Fibroblast of skin of scalp (primary cell): ENCODE measurements around the gene SETD2.
"Not testable (repeated sequence)": the region's sequence is repeated elsewhere in the genome, so short reads cannot be mapped to it uniquely, and the experiment has no call there.

Source experiments
- DNase-seq: peaks from one replicate; pipeline ENCODE4 v3.0.0-alpha.2; 2013

Gene SETD2

DNA sequence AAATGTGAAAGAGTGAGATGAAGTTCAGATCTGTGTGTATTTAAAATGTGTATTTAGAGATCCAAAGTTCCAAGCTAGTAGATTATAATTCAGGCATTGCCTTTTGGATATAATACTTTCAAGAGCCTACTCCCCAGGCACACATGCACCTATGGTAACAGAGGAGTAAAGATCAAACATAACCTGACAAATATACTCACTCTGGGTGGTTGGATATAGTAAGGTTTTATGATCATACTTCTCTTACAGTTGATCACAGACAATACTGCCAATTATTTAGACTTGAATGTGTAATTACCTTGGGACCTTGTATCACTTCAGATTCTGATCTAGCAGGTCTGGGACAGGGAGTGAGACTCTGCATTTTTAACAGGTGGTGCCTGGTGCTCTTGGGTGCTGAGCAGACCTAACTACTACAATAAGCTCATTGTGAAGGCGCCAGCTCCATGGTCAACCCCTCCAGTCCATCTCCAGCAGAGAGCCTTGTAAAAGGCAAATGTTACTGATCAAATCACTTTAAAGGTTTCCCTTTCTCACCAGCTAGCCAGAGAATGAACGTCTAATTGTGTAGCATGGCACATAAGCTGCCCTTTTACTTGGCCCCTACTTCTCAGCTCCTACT is 128.9 kb downstream of the SETD2 start:
- no peak for DNase-seq

- DNase-seq = not testable (repeated sequence)
Measured at GRCh38 chr3:47031041-47031440, 132.9 kb downstream of the SETD2 start.

GRCh38 chr3:47028667-47029066 is 135.2 kb downstream of the SETD2 start:
- DNase-seq = no peak

- no peak for DNase-seq
Measured at GRCh38 chr3:47028146-47028545, 135.8 kb downstream of the SETD2 start.

DNA sequence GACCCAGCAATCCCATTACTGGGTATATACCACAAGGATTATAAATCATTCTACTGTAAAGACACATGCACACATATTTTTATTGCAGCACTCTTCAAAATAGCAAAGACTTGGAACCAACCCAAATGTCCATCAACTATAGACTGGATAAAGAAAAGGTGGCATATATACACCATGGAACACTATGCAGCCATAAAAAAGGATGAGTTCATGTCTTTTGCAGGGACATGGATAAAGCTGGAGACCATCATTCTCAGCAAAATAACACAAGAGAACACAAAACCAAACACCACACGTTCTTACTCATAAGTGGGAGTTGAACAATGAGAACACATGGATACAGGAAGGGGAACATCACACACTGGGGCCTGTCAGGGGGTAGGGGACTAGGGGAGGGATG is 137.5 kb downstream of the SETD2 start:
- DNase-seq = not testable (repeated sequence)

GRCh38 chr3:47024932-47025331 is 139.0 kb downstream of the SETD2 start:
- peak; percentile 29 for DNase-seq

DNA sequence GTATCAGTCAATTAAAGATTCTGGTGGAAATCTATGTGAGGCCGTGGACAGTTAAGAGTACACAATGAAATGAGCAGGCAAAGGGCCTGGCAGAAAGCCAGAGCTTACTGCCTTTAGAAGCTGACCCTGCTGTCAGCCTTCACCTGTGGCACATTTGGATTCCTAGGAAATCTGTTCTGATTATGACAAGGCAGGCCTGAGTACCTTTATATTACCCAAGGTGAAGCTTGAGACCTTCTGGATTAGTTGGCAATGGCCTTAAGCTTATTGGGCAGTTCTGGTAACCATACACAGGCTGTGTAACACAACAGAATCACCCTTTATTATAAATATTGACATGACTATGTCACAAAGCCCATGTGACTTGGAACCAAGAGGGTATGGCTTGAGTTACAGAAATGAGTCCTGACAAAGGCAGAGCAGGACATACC is 141.3 kb downstream of the SETD2 start:
- DNase-seq = no peak

- DNase-seq = no peak
Measured at GRCh38 chr3:47020311-47020710, 143.6 kb downstream of the SETD2 start.

- no peak for DNase-seq
Measured at GRCh38 chr3:47019201-47019600, 144.7 kb downstream of the SETD2 start.

GRCh38 chr3:47018269-47018611 is 145.7 kb downstream of the SETD2 start:
- no peak for DNase-seq

GRCh38 chr3:47017504-47018268 is 146.2 kb downstream of the SETD2 start:
- DNase-seq = peak; percentile 85

GRCh38 chr3:47016934-47017435 is 146.9 kb downstream of the SETD2 start:
- peak; percentile 82 for DNase-seq

DNA sequence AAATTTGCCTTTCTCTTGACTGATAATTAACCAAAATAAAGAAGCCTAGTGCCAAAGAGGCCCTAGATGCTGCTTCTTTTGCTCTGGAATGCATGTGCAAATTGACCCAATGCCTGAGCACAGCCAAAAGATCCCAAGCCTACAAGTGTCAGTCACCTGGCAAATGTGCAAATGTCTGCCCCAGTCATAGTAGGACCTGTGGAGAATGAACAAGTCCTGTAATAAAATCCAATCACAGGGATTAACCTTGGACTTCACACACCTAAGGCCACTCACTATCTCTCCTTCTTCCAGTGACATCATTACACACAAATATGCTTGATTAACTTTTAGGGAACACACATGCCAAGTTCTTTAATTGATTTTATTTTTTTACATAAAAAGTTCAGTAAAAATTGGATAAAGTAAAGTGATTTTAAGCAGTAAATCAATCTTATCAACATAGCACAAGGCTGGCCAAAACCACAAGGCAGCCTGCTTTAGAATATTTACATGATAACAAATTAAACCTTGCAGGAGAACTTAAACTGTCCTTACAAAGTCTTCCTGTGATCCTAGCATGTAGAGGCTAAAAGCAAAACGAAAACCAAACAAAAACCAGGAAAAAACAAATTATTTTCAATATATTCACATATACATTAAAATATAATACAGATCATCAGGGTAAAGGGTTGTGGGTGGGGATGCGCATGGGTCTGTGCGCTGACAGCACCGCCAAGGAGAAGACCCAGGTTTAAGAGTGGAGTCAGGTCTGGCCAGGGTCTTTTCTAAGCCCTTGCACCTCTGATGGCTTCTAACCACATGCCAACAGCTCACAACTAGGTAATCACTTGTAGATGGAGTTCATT is 147.6 kb downstream of the SETD2 start:
- DNase-seq = no peak

DNA sequence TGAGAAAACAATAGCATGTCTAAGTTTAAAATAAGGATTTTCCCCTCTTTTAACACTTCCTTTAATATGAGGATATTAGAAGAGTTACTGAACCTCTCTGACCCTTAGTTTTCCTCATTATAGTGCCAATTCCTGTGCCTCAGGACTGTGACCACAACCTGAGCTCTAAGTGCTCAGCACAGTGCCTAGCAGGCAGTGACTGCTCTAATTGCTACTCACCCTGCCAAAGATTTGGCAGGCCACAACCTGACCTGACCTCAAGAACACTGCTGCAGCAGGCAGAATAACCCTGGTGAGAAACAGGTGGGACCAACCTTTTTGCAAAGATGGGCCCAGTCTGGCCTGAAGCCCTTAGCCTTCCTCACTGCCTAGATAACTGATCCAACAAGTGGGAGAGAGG is 148.8 kb downstream of the SETD2 start:
- DNase-seq = no peak

DNA sequence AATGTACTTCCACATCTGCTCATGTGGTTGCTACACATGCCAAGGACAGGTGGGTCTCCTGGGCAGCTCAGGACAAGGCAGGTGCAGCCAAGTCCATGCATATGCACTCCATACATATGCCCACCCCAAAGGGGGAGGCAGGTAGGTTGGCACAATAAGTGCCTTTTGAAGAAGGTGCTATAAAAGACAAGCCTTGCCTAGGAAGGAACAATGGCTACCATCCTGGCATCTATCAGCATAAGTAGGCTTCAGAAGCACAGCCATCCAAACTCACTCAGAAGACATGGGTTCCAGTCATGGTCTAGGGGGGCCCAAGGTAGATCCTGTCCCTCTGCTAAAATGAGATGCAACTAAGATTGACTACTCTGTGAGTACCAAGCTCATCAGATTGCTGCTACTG is 149.9 kb downstream of the SETD2 start:
- no peak for DNase-seq

GRCh38 chr3:47013231-47013630 is 150.7 kb downstream of the SETD2 start:
- no peak for DNase-seq

DNA sequence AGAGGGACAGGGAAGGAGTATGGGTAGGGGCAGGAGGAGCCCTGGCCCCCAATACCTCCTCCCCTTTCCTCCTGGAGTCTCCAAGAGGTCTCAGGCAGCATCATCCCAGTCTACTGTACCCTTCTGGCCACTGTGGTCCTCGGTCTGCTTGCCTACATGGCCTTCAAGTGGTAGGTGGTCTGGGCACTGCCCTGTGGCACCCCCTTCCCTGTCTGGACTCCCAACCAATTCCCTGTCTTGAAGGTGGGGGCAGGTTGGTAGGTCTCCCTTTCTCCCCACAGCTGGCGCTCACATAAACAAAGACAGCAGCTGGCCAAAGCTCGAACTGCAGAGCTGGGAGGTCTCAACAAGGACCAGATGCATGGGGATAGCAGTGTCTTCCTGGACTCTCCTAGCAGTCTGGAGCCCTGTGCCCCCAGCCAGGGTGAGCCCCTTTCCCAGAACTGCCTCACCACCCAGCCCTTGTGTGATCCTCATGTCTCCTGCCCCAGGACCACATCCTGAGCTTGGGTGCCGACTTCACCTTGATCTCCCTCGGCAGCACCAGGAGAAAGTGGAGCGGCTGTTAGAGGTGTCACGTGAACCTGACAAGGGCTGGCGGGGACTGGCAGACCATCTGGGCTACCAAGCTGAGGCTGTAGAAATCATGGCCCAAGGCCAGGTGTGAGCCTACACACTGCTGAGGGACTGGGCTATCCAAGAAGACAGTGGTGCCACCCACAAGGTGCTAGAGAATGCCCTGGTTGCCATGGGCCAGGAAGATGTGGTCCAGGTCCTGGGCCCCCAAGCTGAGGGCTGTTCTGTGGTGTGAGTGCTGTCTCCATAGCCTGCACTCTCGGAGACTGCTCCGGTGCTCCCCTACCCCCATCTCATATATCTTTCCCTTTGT is 151.3 kb downstream of the SETD2 start:
- no peak for DNase-seq

GRCh38 chr3:47011371-47011770 is 152.5 kb downstream of the SETD2 start:
- DNase-seq = no peak

DNA sequence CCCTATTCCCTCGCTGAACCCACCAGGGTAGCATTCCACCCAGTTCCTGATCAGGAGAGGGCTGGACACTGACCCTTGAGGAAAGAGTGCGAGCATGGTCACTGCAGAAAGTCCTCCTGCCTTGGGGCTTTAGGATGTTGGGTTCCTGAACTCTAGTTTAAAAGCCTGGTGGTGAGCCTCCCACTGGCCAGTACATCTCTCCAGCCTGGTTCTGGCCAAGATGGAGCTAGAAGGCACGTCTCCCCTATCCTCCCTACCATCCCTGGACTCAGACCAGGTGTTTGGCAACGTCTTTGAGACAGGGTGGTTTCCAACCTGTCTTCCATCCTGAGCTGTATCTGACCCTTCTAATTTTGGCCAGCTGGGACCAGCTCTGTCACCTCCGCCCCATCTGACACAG is 153.0 kb downstream of the SETD2 start:
- no peak for DNase-seq

GRCh38 chr3:47010111-47010712 is 153.7 kb downstream of the SETD2 start:
- no peak for DNase-seq

DNA sequence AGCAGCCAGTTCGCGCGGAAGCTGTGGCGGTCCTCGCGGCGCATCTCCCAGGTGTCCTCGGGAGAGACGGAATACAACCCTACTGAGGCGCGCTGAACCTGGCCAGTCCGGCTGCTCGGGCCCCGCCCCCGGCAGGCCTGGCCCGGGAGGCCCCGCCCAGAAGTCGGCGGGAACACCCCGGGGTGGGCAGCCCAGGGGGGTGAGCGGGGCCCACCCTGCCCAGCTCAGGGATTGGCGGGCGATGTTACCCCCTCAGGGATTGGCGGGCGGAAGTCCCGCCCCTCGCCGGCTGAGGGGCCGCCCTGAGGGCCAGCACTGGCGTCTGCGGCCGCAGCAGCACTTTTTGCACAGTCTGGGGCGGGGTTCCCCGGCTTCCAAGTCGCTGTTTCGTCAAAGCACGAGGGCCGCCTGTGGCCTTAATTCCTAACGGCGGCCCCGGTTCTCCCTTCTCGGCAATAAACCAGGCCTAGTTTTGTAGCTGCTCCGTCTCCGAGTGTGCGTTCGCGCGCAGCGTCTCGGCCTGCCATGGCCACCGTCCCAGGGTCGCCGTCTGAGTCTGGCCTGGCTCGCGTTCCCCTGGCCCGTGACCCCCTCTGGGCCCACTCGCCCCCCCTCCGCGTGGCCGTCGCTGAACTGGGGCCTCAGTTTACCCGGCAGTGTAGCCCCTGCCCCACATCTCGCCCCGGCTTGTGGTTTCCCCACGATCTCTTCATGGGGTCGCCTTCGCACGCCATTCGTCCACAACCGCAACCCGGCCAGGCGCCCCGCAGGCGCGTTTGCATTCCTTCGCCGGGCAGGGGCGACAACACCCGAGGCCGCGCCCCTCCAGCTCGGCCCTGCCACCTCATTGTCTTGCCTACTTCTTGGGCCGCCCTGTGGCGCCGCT is 154.4 kb downstream of the SETD2 start:
- peak; percentile 95 for DNase-seq
